K562 (cell line): ENCODE measurements around the gene FAM149B1. TPM values are rescaled to one million over a fixed set of nuclear protein-coding genes. Genes with fewer than 3 reads are reported as not detected.

Experiments used
- AFF1 ChIP-seq, 2 experiments: fragments of 450-650 bp; IDR thresholded peaks; 2 replicates each; pipeline ENCODE4 v1.6.1; 2018; ENCODE audit warnings: mild to moderate bottlenecking in 2 of 2, low read depth in 1 of 2; ENCODE audit not compliant: partially characterized antibody in 2 of 2
- ARID3A ChIP-seq: IDR thresholded peaks from 2 replicates; pipeline ENCODE4 v1.6.1; 2012; ENCODE audit warnings: low read depth, low read length, improper control_type of control experiment, borderline replicate concordance
- BCL6 ChIP-seq: fragments of 250-450 bp; sonication (Bioruptor Pico); IDR thresholded peaks from 2 replicates; pipeline ENCODE4 v1.4.0; 2020
- BRF1 ChIP-seq: IDR thresholded peaks from 3 replicates; pipeline ENCODE4 v1.6.1; 2011; ENCODE audit warnings: borderline replicate concordance, mild to moderate bottlenecking; ENCODE audit not compliant: insufficient read length; ENCODE audit errors: extremely low read depth
- CCAR2 ChIP-seq: fragments of 200-400 bp; formaldehyde crosslinking; IDR thresholded peaks from 2 replicates; pipeline ENCODE4 v1.6.1; 2017; ENCODE audit warnings: mild to moderate bottlenecking, low read depth, low read length
- CCNT2 ChIP-seq: IDR thresholded peaks from 2 replicates; pipeline ENCODE4 v1.6.1; 2011; ENCODE audit warnings: borderline replicate concordance, low read depth, mild to moderate bottlenecking, moderate library complexity, mixed read lengths, low read length; ENCODE audit not compliant: insufficient read length; ENCODE audit errors: extremely low read depth
- EP400 ChIP-seq: fragments of 450-650 bp; IDR thresholded peaks from 2 replicates; pipeline ENCODE4 v1.6.1; 2017; ENCODE audit warnings: antibody characterized with exemption, mild to moderate bottlenecking, moderate library complexity
- ETS1 ChIP-seq: conservative IDR thresholded peaks from 2 replicates; pipeline ENCODE4 v1.6.1; 2011; ENCODE audit warnings: low read depth, mild to moderate bottlenecking, low read length; ENCODE audit not compliant: control insufficient read depth
- GATA2 ChIP-seq: sonication (generic); formaldehyde crosslinking; IDR thresholded peaks from 2 replicates; pipeline ENCODE4 v1.4.0; 2020; ENCODE audit warnings: mild to moderate bottlenecking, missing genetic modification reagents
- MAFK ChIP-seq: IDR thresholded peaks from 2 replicates; pipeline ENCODE4 v1.6.1; 2011; ENCODE audit warnings: low read length, improper control_type of control experiment
- MEIS2 ChIP-seq: fragments of 450-650 bp; IDR thresholded peaks from 2 replicates; pipeline ENCODE4 v1.6.1; 2014; ENCODE audit warnings: mild to moderate bottlenecking; ENCODE audit not compliant: partially characterized antibody
- RFX1 ChIP-seq: fragments of 450-650 bp; IDR thresholded peaks from 2 replicates; pipeline ENCODE4 v1.6.1; 2016; ENCODE audit warnings: mild to moderate bottlenecking, moderate library complexity
- SETDB1 ChIP-seq: IDR thresholded peaks from one replicate; pipeline ENCODE4 v1.6.1; 2012; ENCODE audit warnings: low read length, control low read depth, inconsistent platforms
- STAT5B ChIP-seq: fragments of 250-450 bp; sonication (Bioruptor Pico); IDR thresholded peaks from 2 replicates; pipeline ENCODE4 v1.8.0; 2021; ENCODE audit warnings: mild to moderate bottlenecking, inconsistent platforms
- TARDBP ChIP-seq: fragments of 450-650 bp; IDR thresholded peaks from 2 replicates; pipeline ENCODE4 v1.6.1; 2016
- TCF7L2 ChIP-seq: fragments of 150-350 bp; IDR thresholded peaks from 2 replicates; pipeline ENCODE4 v1.6.1; 2016; ENCODE audit warnings: low read depth, mild to moderate bottlenecking, low read length, moderate library complexity
- XRCC4 ChIP-seq: IDR thresholded peaks from one replicate; pipeline ENCODE4 v1.6.1; 2011; ENCODE audit not compliant: insufficient read depth, insufficient read length; ENCODE audit errors: extremely low read depth
- ZKSCAN3 ChIP-seq: fragments of 250-450 bp; sonication (Bioruptor Pico); IDR thresholded peaks from 2 replicates; pipeline ENCODE4 v1.4.0; 2020
- ZNF239 ChIP-seq: fragments of 250-450 bp; sonication (Bioruptor Pico); IDR thresholded peaks from 2 replicates; pipeline ENCODE4 v1.4.0; 2020; ENCODE audit warnings: mild to moderate bottlenecking
- ZNF311 ChIP-seq: fragments of 250-450 bp; sonication (Bioruptor Pico); IDR thresholded peaks from 2 replicates; pipeline ENCODE4 v1.4.0; 2020; ENCODE audit warnings: mild to moderate bottlenecking, moderate library complexity
- ZNF431 ChIP-seq: sonication (generic); formaldehyde crosslinking; IDR thresholded peaks from 2 replicates; pipeline ENCODE4 v1.8.0; 2022; ENCODE audit warnings: mild to moderate bottlenecking, missing genetic modification reagents
- ZNF436 ChIP-seq: fragments of 250-450, 450-650 bp; sonication (Bioruptor Pico); formaldehyde crosslinking; IDR thresholded peaks from 2 replicates; pipeline ENCODE4 v1.7.0; 2020; ENCODE audit warnings: mild to moderate bottlenecking
- ZNF76 ChIP-seq: fragments of 250-450 bp; sonication (Bioruptor Pico); IDR thresholded peaks from 2 replicates; pipeline ENCODE4 v1.4.0; 2020; ENCODE audit warnings: mild to moderate bottlenecking, moderate library complexity, borderline replicate concordance
- ZNF780A ChIP-seq: fragments of 250-450 bp; sonication (Bioruptor Pico); IDR thresholded peaks from 2 replicates; pipeline ENCODE4 v1.5.0; 2021; ENCODE audit warnings: mild to moderate bottlenecking
- polyA plus RNA-seq, 8 experiments: library from polyadenylated mRNA; depleted of rRNA in 4 of 8; stranded (reverse) in 5 of 8; unstranded in 3 of 8; fragments of >200 nt; fragmentation: Nextera tagmentation in 2 of 8; fragmentation: Illumina TruSeq in 1 of 8; extraction: Ambion mirVana in 2 of 8; extraction: Trizol in 1 of 8; gene quantifications; 2 replicates each; pipeline versions ENCODE4 v1.2.1 to v1.2.3, GENCODE V29; 2011 to 2014; ENCODE audit warnings: inconsistent platforms in 1 of 8, missing spikeins in 1 of 8
- total RNA-seq, 7 experiments: library from RNA; depleted of rRNA in 6 of 7; stranded (reverse); fragments of >200 nt in 6 of 7; fragmentation: Illumina TruSeq in 2 of 7; extraction: Trizol in 2 of 7; gene quantifications; 2 replicates each; pipeline versions ENCODE4 v1.2.1 to v1.2.3, GENCODE V29; 2011 to 2021; ENCODE audit warnings: low replicate concordance in 1 of 7

FAM149B1 gene
- total and polyA plus RNA-seq, 9 of the 15 experiments (the other 6 are each of a cell fraction or from before 2014, with no cell fraction given): 4.2 to 18.5 (median 9.3) TPM

GRCh38 chr10:73262105-73262730 lies 94.3 kb downstream of the FAM149B1 start (continued):
- TF ChIP-seq RFX1 (no peak), CCNT2 (no peak), ZNF311 (no peak), ZKSCAN3 (CRISPR knock-in tag) (no peak), CCAR2 (no peak), TCF7L2 (no peak), ETS1 (no peak), SETDB1 (no peak), AFF1 (IDR thresholded peaks at IDR 0.05; ENCODE audit: low read depth in 1 of 2, partially characterized antibody in 2 of 2) (peak in 1 of 2 experiments; percentile 67), ARID3A (no peak), TARDBP (no peak), MAFK (no peak), ZNF780A (CRISPR knock-in tag) (no peak), ZNF431 (CRISPR knock-in tag) (no peak), ZNF76 (no peak), BCL6 (no peak), GATA2 (CRISPR knock-in tag) (peak; percentile 53; the same call in 1 of the 2 replicates), BRF1 (no peak), STAT5B (CRISPR knock-in tag) (no peak), EP400 (no peak; the same call in 1 of the 2 replicates), XRCC4 (no peak), ZNF436 (CRISPR knock-in tag) (no peak), ZNF239 (CRISPR knock-in tag) (no peak), MEIS2 (peak; percentile 90)
